ENCODE measurements around the gene RNFT1. TPM values are rescaled to one million over a fixed set of nuclear protein-coding genes. Genes with fewer than 3 reads are reported as not detected.
A peak's percentile ranks its signal among the peaks of the same experiment; 100 is the strongest.
"Not testable (repeated sequence)": the region's sequence is repeated elsewhere in the genome, so short reads cannot be mapped to it uniquely, and the experiment has no call there.

The RNFT1 gene
- total RNA-seq, 2 experiments from 2014 or later = 34.7 to 35.5 TPM

GRCh38 chr17:59962739-59963318 is 1.7 kb downstream of the RNFT1 start:
- Mint-ChIP-seq H3K4me3 (peak overlapping the region; percentile 75), H3K36me3 (peaks cover 15% of the 10 kb centered on the region), H3K4me1 (ENCODE audit: low read depth) (peaks cover 23% of the 10 kb centered on the region), H3K9me3 (no peaks in the 10 kb centered on the region), H3K27ac (no peak overlapping the region), H3K27me3 (no peaks in the 10 kb centered on the region)
- DNase-seq = no peak
- intact Hi-C loops (cut with micrococcal nuclease) = loop anchor here (5.0 kb wide), 1 partner anchor 51 kb away; no protein-coding TSS in a partner anchor
- ChIA-PET POLR2A (no interaction called here), CTCF (interaction anchor here (1.3 kb wide), 1 partner anchor 49 kb away, joined by 4 read pairs; no protein-coding TSS in a partner anchor)

- H3K27me3 Mint-ChIP-seq; POLR2A ChIA-PET; H3K4me3 Mint-ChIP-seq; H3K27ac Mint-ChIP-seq; intact Hi-C loops (cut with micrococcal nuclease); DNase-seq; CTCF ChIA-PET; H3K9me3 Mint-ChIP-seq: not testable (repeated sequence)
- H3K36me3 Mint-ChIP-seq = peaks cover 30% of the 10 kb centered on the region
- H3K4me1 Mint-ChIP-seq (ENCODE audit: low read depth) = peaks cover 22% of the 10 kb centered on the region
Measured at GRCh38 chr17:59959574-59959973, 5.0 kb downstream of the RNFT1 start.

GRCh38 chr17:59954856-59955255 is 9.7 kb downstream of the RNFT1 start:
- Mint-ChIP-seq H3K9me3 (no peaks in the 10 kb centered on the region), H3K4me1 (ENCODE audit: low read depth) (peaks cover 13% of the 10 kb centered on the region), H3K36me3 (peaks cover 33% of the 10 kb centered on the region), H3K27me3 (no peaks in the 10 kb centered on the region), H3K27ac (no peak overlapping the region), H3K4me3 (no peak overlapping the region)
- intact Hi-C loops (cut with micrococcal nuclease) = no loop called here
- no peak for DNase-seq
- ChIA-PET POLR2A (interaction anchor here (2.0 kb wide), 1 partner anchor 10 kb away, joined by 5 read pairs; the partner anchor contains the start of gene RNFT1), CTCF (no interaction called here)

GRCh38 chr17:59950049-59950448 is 14.5 kb downstream of the RNFT1 start:
- POLR2A ChIA-PET = no interaction called here

DNA sequence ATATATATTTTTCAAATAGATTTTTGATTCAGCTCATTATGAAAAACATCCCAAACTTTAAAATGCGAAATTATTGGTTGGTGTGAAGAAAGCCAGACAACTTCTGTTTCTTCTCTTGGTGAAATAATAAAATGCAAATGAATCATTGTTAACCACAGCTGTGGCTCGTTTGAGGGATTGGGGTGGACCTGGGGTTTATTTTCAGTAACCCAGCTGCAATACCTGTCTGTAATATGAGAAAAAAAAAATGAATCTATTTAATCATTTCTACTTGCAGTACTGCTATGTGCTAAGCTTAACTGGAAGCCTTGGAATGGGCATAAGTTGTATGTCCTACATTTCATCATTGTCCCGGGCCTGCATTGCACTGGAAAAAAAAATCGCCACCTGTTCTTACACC is 17.2 kb downstream of the RNFT1 start:
- intact Hi-C loops (cut with micrococcal nuclease); POLR2A ChIA-PET; H3K4me3 Mint-ChIP-seq; H3K9me3 Mint-ChIP-seq; H3K27me3 Mint-ChIP-seq: not testable (repeated sequence)
- H3K27ac Mint-ChIP-seq = peak overlapping the region; percentile 58
- CTCF ChIA-PET = interaction anchor here (0.5 kb wide), 1 partner anchor 88 kb away, joined by 3 read pairs; no protein-coding TSS in a partner anchor
- H3K36me3 Mint-ChIP-seq = peaks cover 44% of the 10 kb centered on the region
- peaks cover 28% of the 10 kb centered on the region for H3K4me1 Mint-ChIP-seq (ENCODE audit: low read depth)
- DNase-seq = peak; percentile 40

More at GRCh38 chr17:59950049-59950448, 14.5 kb downstream of the RNFT1 start:
- intact Hi-C loops (cut with micrococcal nuclease) = no loop called here
- H3K9me3 Mint-ChIP-seq = no peaks in the 10 kb centered on the region
- CTCF ChIA-PET = interaction anchor here (0.7 to 2.3 kb wide), 3 partner anchors 8 to 90 kb away, joined by 3 to 8 read pairs (median 5); no protein-coding TSS in a partner anchor
- H3K27me3 Mint-ChIP-seq = no peaks in the 10 kb centered on the region
- H3K27ac Mint-ChIP-seq = no peak overlapping the region
- no peak for DNase-seq
- H3K4me1 Mint-ChIP-seq (ENCODE audit: low read depth) = peaks cover 26% of the 10 kb centered on the region
- H3K4me3 Mint-ChIP-seq = no peak overlapping the region
- peaks cover 39% of the 10 kb centered on the region for H3K36me3 Mint-ChIP-seq

GRCh38 chr17:59946433-59946832 is 18.1 kb downstream of the RNFT1 start:
- H3K27ac Mint-ChIP-seq; H3K9me3 Mint-ChIP-seq; H3K27me3 Mint-ChIP-seq; CTCF ChIA-PET; POLR2A ChIA-PET; intact Hi-C loops (cut with micrococcal nuclease); DNase-seq; H3K4me3 Mint-ChIP-seq: not testable (repeated sequence)
- H3K36me3 Mint-ChIP-seq = peaks cover 45% of the 10 kb centered on the region
- peaks cover 29% of the 10 kb centered on the region for H3K4me1 Mint-ChIP-seq (ENCODE audit: low read depth)

DNA sequence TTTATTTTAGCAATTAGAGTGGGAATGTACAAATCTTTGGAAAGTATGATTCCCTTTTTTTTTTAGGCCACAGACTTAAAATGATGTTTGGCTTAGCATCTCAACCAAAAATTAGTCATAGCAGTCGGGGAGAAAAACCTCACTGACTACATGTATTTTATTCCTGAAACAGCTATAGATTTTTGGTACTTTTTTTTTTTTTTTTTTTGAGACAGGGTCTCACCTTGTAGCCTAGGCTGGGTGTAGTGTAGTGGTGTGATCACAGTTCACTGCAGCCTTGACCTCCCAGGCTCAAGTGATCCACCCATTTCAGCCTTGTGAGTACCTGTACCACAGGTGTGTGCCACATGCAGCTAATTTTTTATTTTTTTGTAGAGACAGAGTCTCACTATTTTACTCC is 23.4 kb downstream of the RNFT1 start:
- ChIA-PET CTCF (interaction anchor here (0.7 kb wide), 1 partner anchor 305 kb away, joined by 3 read pairs; no protein-coding TSS in a partner anchor), POLR2A (interaction anchor here (0.6 to 1.9 kb wide), 4 partner anchors 24 to 73 kb away, joined by 3 to 8 read pairs (median 4); partner anchors contain the start of gene RNFT1)
- intact Hi-C loops (cut with micrococcal nuclease) = loop anchor here (1.0 to 5.0 kb wide), 3 partner anchors 23 to 189 kb away; partner anchors contain the start of genes RNFT1, RPS6KB1 and TUBD1
- Mint-ChIP-seq H3K4me3 (no peak overlapping the region), H3K27me3 (no peaks in the 10 kb centered on the region), H3K36me3 (peaks cover 56% of the 10 kb centered on the region), H3K4me1 (ENCODE audit: low read depth) (peaks cover 40% of the 10 kb centered on the region), H3K9me3 (no peaks in the 10 kb centered on the region), H3K27ac (peak overlapping the region; percentile 91)
- DNase-seq = peak; percentile 20

DNA sequence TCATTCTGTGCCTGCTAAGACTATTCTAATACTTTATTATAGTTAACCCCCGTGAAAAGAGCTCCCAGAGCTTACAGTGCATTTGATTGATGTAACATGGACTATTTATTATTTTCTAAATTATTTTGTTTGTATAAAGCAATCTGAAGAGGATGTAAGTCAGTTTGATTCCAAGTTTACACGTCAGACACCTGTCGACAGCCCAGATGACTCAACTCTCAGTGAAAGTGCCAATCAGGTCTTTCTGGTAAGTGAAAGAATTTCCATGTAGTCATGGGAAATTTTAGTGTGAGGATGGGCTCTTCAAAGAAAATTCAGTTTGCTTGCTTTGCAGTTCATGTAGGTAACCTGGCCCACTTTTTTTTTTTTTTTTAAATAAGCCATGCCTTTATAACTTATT is 23.8 kb downstream of the RNFT1 start:
- Mint-ChIP-seq H3K4me1 (ENCODE audit: low read depth) (peaks cover 35% of the 10 kb centered on the region), H3K36me3 (peaks cover 58% of the 10 kb centered on the region), H3K27ac (peak overlapping the region; percentile 91)
- DNase-seq = peak; percentile 56
- CTCF ChIA-PET, H3K9me3 Mint-ChIP-seq, H3K27me3 Mint-ChIP-seq, H3K4me3 Mint-ChIP-seq: not testable (repeated sequence)
- intact Hi-C loops (cut with micrococcal nuclease) = loop anchor here (1.0 to 5.0 kb wide), 3 partner anchors 24 to 188 kb away; partner anchors contain the start of genes RNFT1, RPS6KB1 and TUBD1
- POLR2A ChIA-PET = interaction anchor here (0.6 to 1.9 kb wide), 4 partner anchors 24 to 72 kb away, joined by 3 to 8 read pairs (median 4); partner anchors contain the start of gene RNFT1

GRCh38 chr17:59933317-59933716 is 31.2 kb downstream of the RNFT1 start:
- intact Hi-C loops (cut with micrococcal nuclease); H3K27ac Mint-ChIP-seq; H3K27me3 Mint-ChIP-seq; H3K4me1 Mint-ChIP-seq (ENCODE audit: low read depth); H3K4me3 Mint-ChIP-seq; H3K9me3 Mint-ChIP-seq; POLR2A ChIA-PET; DNase-seq: not testable (repeated sequence)
- H3K36me3 Mint-ChIP-seq = peaks cover 62% of the 10 kb centered on the region
- CTCF ChIA-PET = interaction anchor here (2.0 kb wide), 1 partner anchor 19 kb away, joined by 6 read pairs; no protein-coding TSS in a partner anchor

DNA sequence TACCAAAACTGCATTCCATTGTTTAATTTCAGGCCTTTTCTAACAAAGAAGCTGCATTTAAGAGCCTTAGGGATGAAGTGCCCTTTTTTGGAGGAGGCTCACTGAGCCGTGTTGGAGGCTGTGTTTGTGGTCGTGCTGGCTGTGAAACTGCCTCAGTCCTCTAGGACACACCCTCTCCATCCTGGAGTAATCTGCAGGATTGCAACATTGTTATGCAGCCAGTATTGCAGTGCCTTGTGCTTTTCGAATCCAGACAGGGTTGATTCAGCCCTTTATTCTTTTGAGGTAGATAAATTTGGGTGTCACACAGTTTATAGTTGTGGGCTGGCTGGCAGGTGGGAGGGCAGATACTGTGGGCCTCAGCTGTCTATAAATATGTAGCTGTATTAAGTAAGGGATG is 33.8 kb downstream of the RNFT1 start:
- POLR2A ChIA-PET; DNase-seq; H3K4me3 Mint-ChIP-seq; H3K4me1 Mint-ChIP-seq (ENCODE audit: low read depth); H3K27ac Mint-ChIP-seq; intact Hi-C loops (cut with micrococcal nuclease); H3K27me3 Mint-ChIP-seq; H3K9me3 Mint-ChIP-seq; CTCF ChIA-PET: not testable (repeated sequence)
- H3K36me3 Mint-ChIP-seq = peaks cover 50% of the 10 kb centered on the region

- H3K27ac Mint-ChIP-seq; H3K4me3 Mint-ChIP-seq; H3K9me3 Mint-ChIP-seq; DNase-seq; H3K27me3 Mint-ChIP-seq; H3K4me1 Mint-ChIP-seq (ENCODE audit: low read depth); intact Hi-C loops (cut with micrococcal nuclease): not testable (repeated sequence)
- ChIA-PET CTCF (interaction anchor here (0.6 kb wide), 1 partner anchor 1196 kb away, joined by 4 read pairs; no protein-coding TSS in a partner anchor), POLR2A (interaction anchor here (0.6 kb wide), 1 partner anchor 806 kb away, joined by 4 read pairs; no protein-coding TSS in a partner anchor)
- H3K36me3 Mint-ChIP-seq = peaks cover 54% of the 10 kb centered on the region
Measured at GRCh38 chr17:59930121-59930520, 34.4 kb downstream of the RNFT1 start.

DNA sequence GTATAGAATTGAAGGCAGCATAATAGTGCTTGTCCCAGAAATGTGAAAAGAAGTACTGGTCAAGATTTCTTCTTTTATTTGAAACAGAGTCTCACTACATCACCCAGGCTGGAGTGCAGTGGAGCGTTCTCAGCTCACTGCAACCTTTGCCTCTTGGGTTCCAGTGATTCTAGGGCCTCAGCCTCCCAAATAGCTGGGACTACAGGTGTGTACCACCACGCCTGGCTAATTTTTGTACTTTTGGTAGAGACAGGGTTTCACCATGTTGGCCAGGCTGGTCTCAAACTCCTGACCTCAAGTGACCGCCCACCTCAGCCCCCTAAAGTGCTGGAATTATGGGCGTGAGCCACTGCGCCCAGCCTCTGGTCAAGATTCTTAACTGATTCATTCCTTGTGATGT is 43.9 kb downstream of the RNFT1 start:
- POLR2A ChIA-PET; intact Hi-C loops (cut with micrococcal nuclease); H3K4me3 Mint-ChIP-seq; H3K27ac Mint-ChIP-seq; H3K4me1 Mint-ChIP-seq (ENCODE audit: low read depth); CTCF ChIA-PET; H3K9me3 Mint-ChIP-seq; DNase-seq; H3K27me3 Mint-ChIP-seq: not testable (repeated sequence)
- peaks cover 40% of the 10 kb centered on the region for H3K36me3 Mint-ChIP-seq

All from activated CD4-positive, alpha-beta memory T cell treated with anti-CD3 and anti-CD28 coated beads for 36 hours (primary cell).